ENCODE data around the gene ACADS.

ACADS gene

DNA sequence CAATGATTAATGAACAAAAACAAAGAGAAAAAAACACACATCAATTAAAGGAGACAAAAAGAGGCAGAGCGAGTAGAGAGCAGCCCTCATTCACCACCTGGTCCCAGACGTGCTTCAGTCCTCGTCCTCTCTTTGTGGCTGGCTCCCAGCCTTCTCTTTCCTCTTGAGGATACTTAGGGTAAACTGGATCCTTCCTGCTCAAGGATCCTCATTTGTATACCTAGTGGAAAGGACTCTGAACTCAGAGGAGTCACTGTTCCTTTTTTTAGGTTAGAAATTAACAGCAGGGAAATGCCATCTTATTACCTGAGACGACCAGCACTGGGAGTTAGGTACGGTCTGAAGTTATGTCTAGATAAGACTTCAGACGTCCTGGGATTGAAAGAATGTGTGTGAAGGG lies 29.0 kb upstream of the ACADS start:
- Histone ChIP-seq H3K27ac (ENCODE audit: extremely low read depth, low read depth, low read length) (no peak overlapping the region), H3K4me1 (ENCODE audit: control insufficient read depth, insufficient read depth, low read length) (peaks cover 6% of the 10 kb centered on the region), H3K36me3 (ENCODE audit: control insufficient read depth in 2 of 2, insufficient read depth in 1 of 2, low read length in 2 of 2) (peaks cover 45 to 87% of the 10 kb centered on the region in 2 experiments), H3K4me3 (ENCODE audit: low read depth, low read length) (no peak overlapping the region), H3K9me3 (ENCODE audit: control insufficient read depth, insufficient read depth, low read depth, low read length) (no peaks in the 10 kb centered on the region)
- no peak for TF ChIP-seq ZNF16 (tag by site-specific recombination; IDR thresholded peaks at IDR 0.05; ENCODE audit: low read depth)
- TF ChIP-seq ZNF423 (tag by site-specific recombination; IDR thresholded peaks at IDR 0.05) = no peak
- no peak for TF ChIP-seq ZFP41 (tag by site-specific recombination; IDR thresholded peaks at IDR 0.05; ENCODE audit: borderline replicate concordance)
- TF ChIP-seq, protein P1, sequence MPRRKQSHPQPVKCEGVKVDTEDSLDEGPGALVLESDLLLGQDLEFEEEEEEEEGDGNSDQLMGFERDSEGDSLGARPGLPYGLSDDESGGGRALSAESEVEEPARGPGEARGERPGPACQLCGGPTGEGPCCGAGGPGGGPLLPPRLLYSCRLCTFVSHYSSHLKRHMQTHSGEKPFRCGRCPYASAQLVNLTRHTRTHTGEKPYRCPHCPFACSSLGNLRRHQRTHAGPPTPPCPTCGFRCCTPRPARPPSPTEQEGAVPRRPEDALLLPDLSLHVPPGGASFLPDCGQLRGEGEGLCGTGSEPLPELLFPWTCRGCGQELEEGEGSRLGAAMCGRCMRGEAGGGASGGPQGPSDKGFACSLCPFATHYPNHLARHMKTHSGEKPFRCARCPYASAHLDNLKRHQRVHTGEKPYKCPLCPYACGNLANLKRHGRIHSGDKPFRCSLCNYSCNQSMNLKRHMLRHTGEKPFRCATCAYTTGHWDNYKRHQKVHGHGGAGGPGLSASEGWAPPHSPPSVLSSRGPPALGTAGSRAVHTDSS (tag by site-specific recombination; IDR thresholded peaks at IDR 0.05) = no peak
- TF ChIP-seq ZNF366 (tag by site-specific recombination; conservative IDR thresholded peaks at IDR 0.05) = no peak
- TF ChIP-seq ZNF114 (tag by site-specific recombination; IDR thresholded peaks at IDR 0.05) = no peak
- no peak for TF ChIP-seq ZBTB21 (tag by site-specific recombination; IDR thresholded peaks at IDR 0.05)
- TF ChIP-seq, protein P2, sequence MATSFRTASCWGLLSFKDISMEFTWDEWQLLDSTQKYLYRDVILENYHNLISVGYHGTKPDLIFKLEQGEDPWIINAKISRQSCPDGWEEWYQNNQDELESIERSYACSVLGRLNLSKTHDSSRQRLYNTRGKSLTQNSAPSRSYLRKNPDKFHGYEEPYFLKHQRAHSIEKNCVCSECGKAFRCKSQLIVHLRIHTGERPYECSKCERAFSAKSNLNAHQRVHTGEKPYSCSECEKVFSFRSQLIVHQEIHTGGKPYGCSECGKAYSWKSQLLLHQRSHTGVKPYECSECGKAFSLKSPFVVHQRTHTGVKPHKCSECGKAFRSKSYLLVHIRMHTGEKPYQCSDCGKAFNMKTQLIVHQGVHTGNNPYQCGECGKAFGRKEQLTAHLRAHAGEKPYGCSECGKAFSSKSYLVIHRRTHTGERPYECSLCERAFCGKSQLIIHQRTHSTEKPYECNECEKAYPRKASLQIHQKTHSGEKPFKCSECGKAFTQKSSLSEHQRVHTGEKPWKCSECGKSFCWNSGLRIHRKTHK (tag by site-specific recombination; IDR thresholded peaks at IDR 0.05) = no peak
- TF ChIP-seq ZNF24 (tag by site-specific recombination; IDR thresholded peaks at IDR 0.05) = no peak
- TF ChIP-seq ZNF48 (tag by site-specific recombination; IDR thresholded peaks at IDR 0.05) = no peak
- TF ChIP-seq ZNF211 (tag by site-specific recombination; IDR thresholded peaks at IDR 0.05; ENCODE audit: low read depth) = no peak
- TF ChIP-seq, protein P3, sequence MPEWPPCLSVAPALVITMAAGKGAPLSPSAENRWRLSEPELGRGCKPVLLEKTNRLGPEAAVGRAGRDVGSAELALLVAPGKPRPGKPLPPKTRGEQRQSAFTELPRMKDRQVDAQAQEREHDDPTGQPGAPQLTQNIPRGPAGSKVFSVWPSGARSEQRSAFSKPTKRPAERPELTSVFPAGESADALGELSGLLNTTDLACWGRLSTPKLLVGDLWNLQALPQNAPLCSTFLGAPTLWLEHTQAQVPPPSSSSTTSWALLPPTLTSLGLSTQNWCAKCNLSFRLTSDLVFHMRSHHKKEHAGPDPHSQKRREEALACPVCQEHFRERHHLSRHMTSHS (tag by site-specific recombination; IDR thresholded peaks at IDR 0.05) = no peak
- TF ChIP-seq ZNF843 (tag by site-specific recombination; IDR thresholded peaks at IDR 0.05) = no peak
- POLR2A ChIA-PET = no interaction called here
- CTCF ChIA-PET = interaction anchor here (0.7 kb wide), 1 partner anchor 143 kb away, joined by 3 read pairs; no protein-coding TSS in a partner anchor

DNA sequence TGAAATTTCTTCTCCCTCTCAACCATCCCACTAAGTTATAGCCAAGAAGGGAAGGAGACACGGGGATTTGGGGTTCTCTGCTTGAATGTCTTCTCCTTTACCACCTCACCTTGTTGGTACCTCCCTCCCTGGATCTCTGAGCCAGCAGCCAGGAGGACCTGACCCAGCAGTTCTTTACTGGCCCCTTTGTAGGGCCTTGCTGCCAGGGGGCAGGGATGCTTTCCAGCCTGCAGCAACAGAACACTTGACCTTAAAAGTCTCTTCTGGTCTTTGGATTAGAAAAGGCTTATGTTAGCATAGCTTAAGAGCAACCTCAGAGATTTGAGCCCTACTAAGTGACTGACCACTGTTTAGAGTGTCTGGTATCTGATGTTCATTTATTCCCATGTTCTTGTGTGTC lies 28.3 kb upstream of the ACADS start:
- Histone ChIP-seq H3K9me3 (ENCODE audit: control insufficient read depth, insufficient read depth, low read depth, low read length) (no peaks in the 10 kb centered on the region), H3K36me3 (ENCODE audit: control insufficient read depth in 2 of 2, insufficient read depth in 1 of 2, low read length in 2 of 2) (peaks cover 48 to 94% of the 10 kb centered on the region in 2 experiments), H3K4me1 (ENCODE audit: control insufficient read depth, insufficient read depth, low read length) (peaks cover 2% of the 10 kb centered on the region), H3K27ac (ENCODE audit: extremely low read depth, low read depth, low read length) (no peak overlapping the region), H3K4me3 (ENCODE audit: low read depth, low read length) (no peak overlapping the region)
- POLR2A ChIA-PET = interaction anchor here (1.1 to 2.0 kb wide), 2 partner anchors 8 to 11 kb away, joined by 3 to 6 read pairs; partner anchors contain the start of gene MLEC
- TF ChIP-seq ZNF629 (tag by site-specific recombination; IDR thresholded peaks at IDR 0.05) (no peak), ZNF23 (tag by site-specific recombination; IDR thresholded peaks at IDR 0.05; ENCODE audit: borderline replicate concordance) (no peak), ZNF514 (tag by site-specific recombination; IDR thresholded peaks at IDR 0.05) (no peak), ZNF169 (tag by site-specific recombination; IDR thresholded peaks at IDR 0.05) (no peak), SALL2 (tag by site-specific recombination; IDR thresholded peaks at IDR 0.05; ENCODE audit: borderline replicate concordance) (no peak), BCL11A (tag by site-specific recombination; IDR thresholded peaks at IDR 0.05; ENCODE audit: low read depth) (no peak), ZNF561 (tag by site-specific recombination; IDR thresholded peaks at IDR 0.05; ENCODE audit: borderline replicate concordance) (no peak), KLF8 (tag by site-specific recombination; IDR thresholded peaks at IDR 0.05) (no peak), ZNF354C (tag by site-specific recombination; IDR thresholded peaks at IDR 0.05; ENCODE audit: borderline replicate concordance, low read depth) (no peak)
- TF ChIP-seq, protein P4, sequence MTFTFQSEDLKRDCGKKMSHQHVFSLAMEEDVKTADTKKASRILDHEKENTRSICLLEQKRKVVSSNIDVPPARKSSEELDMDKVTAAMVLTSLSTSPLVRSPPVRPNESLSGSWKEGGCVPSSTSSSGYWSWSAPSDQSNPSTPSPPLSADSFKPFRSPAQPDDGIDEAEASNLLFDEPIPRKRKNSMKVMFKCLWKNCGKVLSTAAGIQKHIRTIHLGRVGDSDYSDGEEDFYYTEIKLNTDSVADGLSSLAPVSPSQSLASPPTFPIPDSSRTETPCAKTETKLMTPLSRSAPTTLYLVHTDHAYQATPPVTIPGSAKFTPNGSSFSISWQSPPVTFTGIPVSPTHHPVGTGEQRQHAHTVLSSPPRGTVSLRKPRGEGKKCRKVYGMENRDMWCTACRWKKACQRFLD (tag by site-specific recombination; IDR thresholded peaks at IDR 0.05) = no peak
- TF ChIP-seq, protein P5, sequence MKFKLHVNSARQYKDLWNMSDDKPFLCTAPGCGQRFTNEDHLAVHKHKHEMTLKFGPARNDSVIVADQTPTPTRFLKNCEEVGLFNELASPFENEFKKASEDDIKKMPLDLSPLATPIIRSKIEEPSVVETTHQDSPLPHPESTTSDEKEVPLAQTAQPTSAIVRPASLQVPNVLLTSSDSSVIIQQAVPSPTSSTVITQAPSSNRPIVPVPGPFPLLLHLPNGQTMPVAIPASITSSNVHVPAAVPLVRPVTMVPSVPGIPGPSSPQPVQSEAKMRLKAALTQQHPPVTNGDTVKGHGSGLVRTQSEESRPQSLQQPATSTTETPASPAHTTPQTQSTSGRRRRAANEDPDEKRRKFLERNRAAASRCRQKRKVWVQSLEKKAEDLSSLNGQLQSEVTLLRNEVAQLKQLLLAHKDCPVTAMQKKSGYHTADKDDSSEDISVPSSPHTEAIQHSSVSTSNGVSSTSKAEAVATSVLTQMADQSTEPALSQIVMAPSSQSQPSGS (tag by site-specific recombination; IDR thresholded peaks at IDR 0.05; ENCODE audit: low read depth) = no peak
- CTCF ChIA-PET = interaction anchor here (0.7 to 1.5 kb wide), 2 partner anchors 48 to 142 kb away, joined by 3 to 4 read pairs; no protein-coding TSS in a partner anchor

Measured in HEK293 (cell line).